ENCODE results near the gene OR10A3. TPM values are rescaled to one million over a fixed set of nuclear protein-coding genes. Genes with fewer than 3 reads are reported as not detected.

Gene OR10A3
- total RNA-seq, 1 experiment from 2014 or later = not detected

- TF ChIP-seq ARID4B (CRISPR knock-in tag; IDR thresholded peaks at IDR 0.05; ENCODE audit: borderline replicate concordance) (no peak), NFYB (CRISPR knock-in tag; conservative IDR thresholded peaks at IDR 0.05; ENCODE audit: low read depth) (no peak)
Observed at GRCh38 chr11:7981619-7982157, 40.2 kb upstream of the OR10A3 start (continued).

GRCh38 chr11:7977232-7977917, 35.9 kb upstream of the OR10A3 start:
- TF ChIP-seq SMAD4 (CRISPR knock-in tag; IDR thresholded peaks at IDR 0.05) (no peak), MYBL2 (CRISPR knock-in tag; IDR thresholded peaks at IDR 0.05) (no peak), MXD4 (CRISPR knock-in tag; IDR thresholded peaks at IDR 0.05; ENCODE audit: borderline replicate concordance) (no peak), SP1 (CRISPR knock-in tag; conservative IDR thresholded peaks at IDR 0.05) (no peak), HMGXB4 (CRISPR knock-in tag; IDR thresholded peaks at IDR 0.05) (no peak), CBFB (CRISPR knock-in tag; IDR thresholded peaks at IDR 0.05; ENCODE audit: low read depth) (no peak), FOXP1 (CRISPR knock-in tag; IDR thresholded peaks at IDR 0.05; ENCODE audit: borderline replicate concordance) (no peak), NR2C2 (CRISPR knock-in tag; IDR thresholded peaks at IDR 0.05) (no peak), ZNF396 (CRISPR knock-in tag; IDR thresholded peaks at IDR 0.05; ENCODE audit: borderline replicate concordance) (no peak), ERG (CRISPR knock-in tag; IDR thresholded peaks at IDR 0.05) (no peak), RELA (CRISPR knock-in tag; IDR thresholded peaks at IDR 0.05; ENCODE audit: borderline replicate concordance) (no peak), ZNF121 (CRISPR knock-in tag; IDR thresholded peaks at IDR 0.05) (no peak), ZSCAN18 (CRISPR knock-in tag; IDR thresholded peaks at IDR 0.05) (no peak), ZNF425 (CRISPR knock-in tag; conservative IDR thresholded peaks at IDR 0.05) (no peak), JAZF1 (CRISPR knock-in tag; IDR thresholded peaks at IDR 0.05) (no peak)
- ATAC-seq = no peak
- Mint-ChIP-seq H3K4me1 (peaks cover 20% of the 10 kb centered on the region), H3K36me3 (no peaks in the 10 kb centered on the region), H3K9me3 (no peaks in the 10 kb centered on the region), H3K27me3 (ENCODE audit: low read depth) (no peaks in the 10 kb centered on the region), H3K27ac (peak overlapping the region; percentile 89), H3K4me3 (no peak overlapping the region)
- CTCF ChIA-PET = interaction anchor here (2.1 to 5.6 kb wide), 2 partner anchors 9 to 72 kb away, joined by 10 to 37 read pairs; partner anchors contain the start of gene EIF3F
- POLR2A ChIA-PET = no interaction called here
- no peak for DNase-seq (ENCODE audit: low spot score)

Measured in WTC11 (cell line).